ENCODE results near the gene GPR55. TPM values are rescaled to one million over a fixed set of nuclear protein-coding genes. Genes with fewer than 3 reads are reported as not detected.
"Not testable (repeated sequence)": the region's sequence is repeated elsewhere in the genome, so short reads cannot be mapped to it uniquely, and the experiment has no call there.

Gene GPR55, protein sequence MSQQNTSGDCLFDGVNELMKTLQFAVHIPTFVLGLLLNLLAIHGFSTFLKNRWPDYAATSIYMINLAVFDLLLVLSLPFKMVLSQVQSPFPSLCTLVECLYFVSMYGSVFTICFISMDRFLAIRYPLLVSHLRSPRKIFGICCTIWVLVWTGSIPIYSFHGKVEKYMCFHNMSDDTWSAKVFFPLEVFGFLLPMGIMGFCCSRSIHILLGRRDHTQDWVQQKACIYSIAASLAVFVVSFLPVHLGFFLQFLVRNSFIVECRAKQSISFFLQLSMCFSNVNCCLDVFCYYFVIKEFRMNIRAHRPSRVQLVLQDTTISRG
- 0.76 and 0.98 TPM in 2 replicates for total RNA-seq

- intact Hi-C loops (cut with micrococcal nuclease): loop anchor here (1.0 to 2.0 kb wide), 3 partner anchors 16 to 63 kb away; no protein-coding TSS in a partner anchor
Measured at GRCh38 chr2:230924470-230925341, at the start of gene GPR55. GPR55 (minus strand) TSS chr2:230925242; CDS start chr2:230910962, 14,280 bp downstream.

GRCh38 chr2:230974096-230974913 is 49.3 kb upstream of the GPR55 start:
- intact Hi-C loops (cut with micrococcal nuclease): loop anchor here (1.0 kb wide), 2 partner anchors 10 to 17 kb away; no protein-coding TSS in a partner anchor

GRCh38 chr2:230972046-230972445 is 47.0 kb upstream of the GPR55 start:
- intact Hi-C loops (cut with micrococcal nuclease): no loop called here

DNA sequence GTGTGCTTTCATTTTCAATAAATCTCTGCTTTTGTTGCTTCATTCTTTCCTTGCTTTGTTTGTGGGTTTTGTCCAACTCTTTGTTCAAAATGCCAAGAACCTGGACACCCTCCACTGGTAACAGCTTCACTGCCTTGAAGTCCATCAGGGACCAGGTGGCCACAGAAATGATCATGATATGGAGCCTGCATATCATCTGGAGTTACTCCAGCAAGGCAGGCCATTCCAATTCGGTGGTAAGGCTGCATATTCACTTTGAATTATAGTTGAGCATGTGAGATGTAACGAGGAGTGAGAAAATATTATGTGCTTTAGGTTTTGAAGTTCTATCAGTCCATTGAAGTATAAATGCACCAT is 44.6 kb upstream of the GPR55 start:
- intact Hi-C loops (cut with micrococcal nuclease): no loop called here

- intact Hi-C loops (cut with micrococcal nuclease): no loop called here
Measured at GRCh38 chr2:230968921-230969658, 44.0 kb upstream of the GPR55 start.

DNA sequence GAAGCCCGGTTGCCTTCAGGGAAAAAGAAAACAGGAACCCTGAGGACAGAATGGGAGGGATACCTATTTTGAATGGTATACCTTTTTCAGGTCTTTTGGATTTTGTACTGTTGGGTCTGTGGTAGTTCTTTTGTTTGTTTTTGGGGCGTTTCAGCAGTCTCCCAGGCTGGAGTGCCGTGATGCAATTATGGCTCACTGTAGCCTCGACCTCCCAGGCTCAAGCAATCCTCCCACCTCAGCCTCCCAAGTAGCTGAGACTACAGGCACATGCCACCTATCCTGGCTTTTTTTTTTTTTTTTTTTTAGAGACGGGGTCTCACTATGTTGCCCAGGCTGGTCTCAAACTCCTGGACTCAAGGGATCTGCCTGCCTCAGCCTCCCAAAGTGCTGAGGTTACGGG is 43.3 kb upstream of the GPR55 start:
- intact Hi-C loops (cut with micrococcal nuclease): not testable (repeated sequence)

DNA sequence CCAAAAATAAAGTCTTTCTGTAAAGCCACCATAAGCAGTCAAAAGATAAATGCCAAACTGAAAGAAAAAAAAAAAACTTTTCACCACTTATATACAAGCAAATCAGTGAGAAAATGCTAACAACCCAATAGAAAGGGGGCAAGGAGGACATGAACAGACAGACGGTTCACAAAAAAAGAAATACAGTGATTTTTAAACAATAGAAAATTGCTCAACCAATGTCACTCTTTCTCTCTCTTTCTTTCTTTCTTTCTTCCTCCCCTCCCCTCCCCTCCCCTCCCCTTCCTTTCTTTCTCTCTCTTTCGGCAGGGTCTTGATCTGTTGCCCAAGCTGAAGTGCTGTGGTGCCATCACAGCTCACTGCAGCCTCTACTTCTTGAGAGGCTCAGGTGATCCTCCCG is 42.1 kb upstream of the GPR55 start:
- intact Hi-C loops (cut with micrococcal nuclease): no loop called here

GRCh38 chr2:230964136-230964730 is 39.2 kb upstream of the GPR55 start:
- intact Hi-C loops (cut with micrococcal nuclease): no loop called here

GRCh38 chr2:230961091-230961491 is 36.0 kb upstream of the GPR55 start:
- intact Hi-C loops (cut with micrococcal nuclease): no loop called here

GRCh38 chr2:230960026-230960425 is 35.0 kb upstream of the GPR55 start:
- intact Hi-C loops (cut with micrococcal nuclease): no loop called here

DNA sequence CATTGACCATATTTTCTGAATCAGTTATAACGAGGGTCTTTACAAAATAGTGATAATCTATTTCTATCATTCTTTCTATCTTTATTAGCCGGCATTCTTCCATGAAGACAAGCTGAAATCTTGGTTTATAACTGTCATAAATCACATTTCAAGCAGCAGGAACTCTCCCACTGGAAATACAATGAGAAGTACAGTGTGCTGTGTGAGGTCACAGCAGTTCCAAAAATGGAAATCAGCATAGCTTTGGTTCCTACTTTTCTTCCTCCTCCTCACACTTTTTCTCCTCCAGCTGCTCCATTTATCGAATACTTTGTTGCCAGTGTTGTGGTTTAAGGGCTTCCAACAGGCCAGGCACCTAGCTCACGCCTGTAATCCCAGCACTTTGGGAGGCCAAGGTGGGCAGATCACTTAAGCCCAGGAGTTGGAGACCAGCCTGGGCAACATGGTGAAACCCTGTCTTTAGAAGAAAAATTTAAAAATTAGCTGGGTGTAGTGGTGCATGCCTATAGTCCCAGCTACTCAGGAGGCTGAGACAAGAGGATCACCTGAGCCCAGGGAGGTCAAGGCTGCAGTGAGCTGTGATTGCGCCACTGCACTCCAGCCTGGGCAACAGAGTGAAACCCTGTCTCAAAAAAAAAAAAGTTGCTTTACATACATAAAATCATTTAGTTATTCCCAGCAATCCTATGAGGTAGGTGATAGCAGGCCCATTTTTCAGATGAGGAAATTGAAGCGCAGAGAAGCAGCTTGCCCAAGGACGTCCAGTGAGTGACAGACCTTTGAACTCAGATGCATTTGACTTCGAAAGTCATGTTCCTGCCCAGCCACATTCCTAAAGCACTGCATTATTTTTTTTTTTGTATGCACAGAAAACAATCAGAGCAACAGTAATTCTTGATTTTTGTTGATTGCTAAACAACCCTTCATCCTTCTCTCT is 34.0 kb upstream of the GPR55 start:
- intact Hi-C loops (cut with micrococcal nuclease): no loop called here

DNA sequence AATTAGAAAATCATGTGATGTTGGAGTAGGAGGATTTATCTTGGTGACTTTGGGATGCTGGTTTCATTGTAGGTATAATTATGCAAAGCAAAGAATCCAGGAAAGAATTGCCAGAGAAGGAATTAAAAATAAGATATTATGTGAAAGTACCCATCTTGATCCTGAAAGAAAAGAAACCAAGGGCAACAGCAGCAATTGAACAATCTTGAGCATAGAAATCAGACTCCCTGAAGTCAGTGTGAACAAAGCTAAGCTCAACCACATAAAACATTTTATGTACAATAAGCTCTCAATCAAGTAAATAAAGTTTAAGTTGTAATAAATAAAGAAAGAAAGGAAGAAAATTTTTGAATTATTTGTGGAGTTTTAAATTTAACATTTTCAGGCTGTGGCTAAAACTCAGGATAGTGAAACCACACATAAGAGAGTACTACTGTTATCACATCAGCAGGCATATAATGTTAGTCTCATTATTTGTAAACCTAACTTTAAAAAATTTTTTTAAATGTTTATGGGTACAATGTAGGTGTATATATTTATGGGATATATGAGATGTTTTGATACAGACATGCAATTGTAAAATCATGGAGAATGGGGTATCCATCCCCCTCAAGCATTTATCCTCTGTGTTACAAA is 32.8 kb upstream of the GPR55 start:
- intact Hi-C loops (cut with micrococcal nuclease): loop anchor here (1.0 to 2.0 kb wide), 3 partner anchors 16 to 33 kb away; partner anchors contain the start of gene GPR55

DNA sequence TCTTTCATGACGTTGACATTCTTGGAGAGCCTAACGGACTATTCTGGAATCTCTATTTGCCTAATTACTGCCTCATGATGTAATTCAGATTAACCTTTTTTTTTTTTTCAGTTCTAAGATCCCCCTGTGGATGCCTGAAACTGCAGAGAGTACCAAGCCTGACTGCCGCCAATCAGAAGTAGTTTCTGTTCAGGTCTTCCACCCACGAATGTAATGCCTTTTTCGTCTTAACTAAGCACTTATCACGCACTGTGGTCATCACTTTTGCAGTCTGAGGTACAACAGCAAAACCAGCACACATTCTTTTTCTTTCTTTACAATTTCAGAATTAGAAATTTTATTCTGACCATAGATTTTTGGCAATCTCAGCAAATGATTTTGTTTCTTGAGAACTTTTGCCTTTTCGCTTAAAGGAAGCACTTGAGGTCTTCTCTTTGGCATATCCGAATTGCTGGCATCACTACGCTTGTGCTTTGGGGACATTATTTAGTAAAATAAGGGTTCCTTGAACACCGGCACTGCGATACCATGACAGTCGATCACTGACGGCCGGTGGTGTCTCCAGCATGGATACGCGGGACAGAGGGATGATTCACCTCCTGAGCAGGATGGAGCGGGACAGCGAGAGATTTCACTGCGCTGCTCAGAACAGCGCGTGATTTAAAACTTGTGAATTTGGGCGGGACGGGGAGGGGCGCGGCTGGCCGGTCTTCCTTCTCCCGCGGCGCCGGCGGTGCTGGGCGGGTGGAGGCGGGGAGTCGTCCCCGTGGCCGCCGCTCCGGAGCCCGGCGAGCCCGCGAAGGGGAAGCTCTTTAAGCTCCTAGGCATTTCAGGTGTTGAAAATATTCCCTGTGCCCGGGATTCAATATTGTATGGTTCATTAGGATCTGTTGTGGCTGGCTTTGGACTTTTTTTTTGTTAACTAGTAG is 32.0 kb upstream of the GPR55 start:
- intact Hi-C loops (cut with micrococcal nuclease): loop anchor here (1.0 to 2.0 kb wide), 3 partner anchors 17 to 32 kb away; partner anchors contain the start of gene GPR55

DNA sequence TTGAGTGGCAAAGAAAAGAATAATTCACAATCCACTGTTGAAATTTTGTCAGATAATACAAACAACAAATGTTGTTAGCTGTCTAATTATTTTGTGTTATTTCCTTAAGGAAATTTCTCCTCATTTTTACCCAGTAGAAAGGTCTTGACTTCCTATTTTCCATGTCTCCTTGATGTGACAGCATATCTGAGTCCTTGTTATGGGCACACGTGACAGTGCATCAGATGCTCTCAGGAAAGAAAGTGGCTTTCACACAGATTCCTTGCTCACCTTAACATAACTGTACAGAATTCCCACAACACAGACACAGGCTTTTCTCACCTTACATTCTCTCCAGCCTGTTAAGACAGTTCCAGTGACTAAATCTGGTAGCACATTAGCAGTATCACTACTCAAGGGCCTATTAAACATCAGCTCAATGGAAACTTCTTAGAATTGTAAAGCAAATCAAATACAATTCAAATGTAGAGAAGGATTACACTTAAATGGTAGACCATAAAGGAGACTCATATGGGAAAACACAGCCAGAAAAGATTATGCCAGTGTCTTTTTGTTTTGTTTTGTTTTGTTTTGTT is 30.2 kb upstream of the GPR55 start:
- intact Hi-C loops (cut with micrococcal nuclease): no loop called here

- intact Hi-C loops (cut with micrococcal nuclease): no loop called here
Measured at GRCh38 chr2:230954746-230955145, 29.7 kb upstream of the GPR55 start.

- intact Hi-C loops (cut with micrococcal nuclease): no loop called here
Measured at GRCh38 chr2:230953845-230954244, 28.8 kb upstream of the GPR55 start.

Data from T-helper 1 cell treated with Interleukin-12 subunit alpha and Interleukin-12 subunit beta and Interleukin-4 antibody, amounts not matched to agents 30 ng/mL and 1 ng/mL, for 36 hours (primary cell).